K562 (cell line): Measurements from ENCODE around the gene SMARCD2. TPM values are rescaled to one million over a fixed set of nuclear protein-coding genes. Genes with fewer than 3 reads are reported as not detected.

Experiments
- ATAC-seq: fragments of 200-7000 bp; cut with Tn5 transposase; 3 replicates; pipeline ENCODE4 v1.9.1; 2020; ENCODE audit warnings: moderate library complexity
- BruUV-seq: library from RNA; stranded (reverse); fragments of 400-500 nt; replicated peaks from 2 replicates; lab custom pipeline; 2021; lab: Mats Ljungman, UMichigan
- CTCF ChIA-PET: fragments of 300-600 bp; formaldehyde crosslinking; extraction: SDS; loops from one replicate; lab custom pipeline; 2021; ENCODE audit warnings: low intra/inter-chr PET ratio; lab: Yijun Ruan, JAX
- POLR2A ChIA-PET: fragments of 300-600, 350-650 bp; sonication (Branson Sonifier 250); formaldehyde crosslinking; extraction: SDS; loops from one replicate; lab custom pipeline; 2021; ENCODE audit warnings: antibody characterized with exemption, inconsistent platforms; lab: Yijun Ruan, JAX
- DNase-seq, 4 experiments: peaks; one replicate each; pipeline versions ENCODE4 v3.0.0 to v3.0.0-alpha.2; 2011 to 2018; ENCODE audit warnings: low spot score in 3 of 4, mixed read lengths in 3 of 4; ENCODE audit errors: extremely low read depth in 1 of 4
- FAIRE-seq: peaks from 2 replicates; lab custom pipeline; 2011; peaks lifted over from hg19 to GRCh38; lab: Jason Lieb, UNC
- H2AFZ ChIP-seq: 2 replicates; pipeline ENCODE4 v1.6.0; 2011; ENCODE audit warnings: low read depth, low read length, control low read depth, inconsistent platforms
- H3K27ac ChIP-seq: fragments of 200-600 bp; 3 replicates; pipeline ENCODE4 v1.8.0; 2011; ENCODE audit warnings: low read depth, mild to moderate bottlenecking, control low read depth, inconsistent platforms, low read length, moderate library complexity, mixed read lengths; ENCODE audit errors: extremely low read depth
- H3K27me3 ChIP-seq, 2 experiments: fragments of 300-600 bp in 1 of 2; 2 replicates in 1 of 2; 3 replicates in 1 of 2; pipeline versions ENCODE4 v1.6.0 to v1.8.0; 2011; ENCODE audit warnings: inconsistent platforms in 2 of 2, low read length in 2 of 2, mild to moderate bottlenecking in 1 of 2, mixed read lengths in 1 of 2, moderate library complexity in 1 of 2; ENCODE audit not compliant: control insufficient read depth in 2 of 2, insufficient read depth in 2 of 2
- H3K36me3 ChIP-seq: fragments of 300-600 bp; 3 replicates; pipeline ENCODE4 v1.8.0; 2011; ENCODE audit warnings: mild to moderate bottlenecking, low read length, inconsistent platforms; ENCODE audit not compliant: control insufficient read depth, insufficient read depth
- H3K4me1 ChIP-seq, 2 experiments: fragments of 200-600 bp in 1 of 2; replicated peaks in 1 of 2; 2 replicates in 1 of 2; 3 replicates in 1 of 2; pipeline versions ENCODE4 v1.5.1 to v1.8.0; 2011; ENCODE audit warnings: inconsistent platforms in 2 of 2, low read length in 2 of 2, mild to moderate bottlenecking in 1 of 2, mixed read lengths in 1 of 2, moderate library complexity in 1 of 2; ENCODE audit not compliant: control insufficient read depth in 2 of 2, insufficient read depth in 2 of 2
- H3K4me2 ChIP-seq: 2 replicates; pipeline ENCODE4 v1.6.1; 2011; ENCODE audit warnings: low read length, control low read depth, inconsistent platforms, mixed read lengths; ENCODE audit not compliant: insufficient read depth
- H3K4me3 ChIP-seq: fragments of 200-600 bp; sonication (generic), shearing (Covaris generic); 2 replicates; pipeline ENCODE4 v1.5.1; 2016; ENCODE audit warnings: control low read depth, inconsistent platforms
- H3K79me2 ChIP-seq: fragments of 200-600 bp; 3 replicates; pipeline ENCODE4 v1.8.0; 2011; ENCODE audit warnings: low read length, inconsistent platforms; ENCODE audit not compliant: control insufficient read depth, insufficient read depth
- H3K9ac ChIP-seq, 2 experiments: 2 replicates each; pipeline versions ENCODE4 v1.6.0 to v1.6.1; 2011; ENCODE audit warnings: low read depth in 2 of 2, low read length in 2 of 2, control low read depth in 1 of 2, inconsistent platforms in 1 of 2, mild to moderate bottlenecking in 1 of 2, mixed read lengths in 1 of 2; ENCODE audit not compliant: insufficient read depth in 1 of 2
- H3K9me1 ChIP-seq: one replicate; pipeline ENCODE4 v1.6.0; 2011; ENCODE audit warnings: inconsistent platforms, mild to moderate bottlenecking, low read length, moderate library complexity; ENCODE audit not compliant: control insufficient read depth, insufficient read depth
- H3K9me3 ChIP-seq: replicated peaks from 2 replicates; pipeline ENCODE4 v1.5.1; 2011; ENCODE audit warnings: low read depth, low read length, inconsistent platforms; ENCODE audit not compliant: control insufficient read depth, insufficient read depth
- H4K20me1 ChIP-seq: replicated peaks from 2 replicates; pipeline ENCODE4 v1.6.1; 2011; ENCODE audit warnings: low read length, inconsistent platforms, mixed read lengths; ENCODE audit not compliant: control insufficient read depth, insufficient read depth
- ELF4 ChIP-seq: fragments of 450-650 bp; formaldehyde crosslinking; IDR thresholded peaks from 2 replicates; pipeline ENCODE4 v1.4.0; 2022; ENCODE audit warnings: missing genetic modification characterization
- HES1 ChIP-seq: fragments of 450-650 bp; IDR thresholded peaks from 2 replicates; pipeline ENCODE4 v1.6.1; 2016; ENCODE audit warnings: low read depth, mild to moderate bottlenecking, moderate library complexity
- KDM4B ChIP-seq, 2 experiments: fragments of 450-650 bp in 1 of 2; sonication (generic) in 1 of 2; IDR thresholded peaks; 2 replicates each; pipeline ENCODE4 v1.6.1; 2016 to 2017; ENCODE audit warnings: borderline replicate concordance in 2 of 2, antibody characterized with exemption in 1 of 2, low read depth in 1 of 2, mild to moderate bottlenecking in 1 of 2
- POLR2A ChIP-seq: fragments of 450-650 bp; conservative IDR thresholded peaks from 2 replicates; pipeline ENCODE4 v1.6.1; 2016
- POLR2G ChIP-seq: fragments of 200-400 bp; formaldehyde crosslinking; IDR thresholded peaks from 2 replicates; pipeline ENCODE4 v1.6.1; 2017; ENCODE audit warnings: low read depth, mild to moderate bottlenecking, antibody characterized with exemption, low read length, moderate library complexity
- RBFOX2 ChIP-seq: fragments of 200-400 bp; formaldehyde crosslinking; IDR thresholded peaks from 2 replicates; pipeline ENCODE4 v1.6.1; 2017; ENCODE audit warnings: low read depth, mild to moderate bottlenecking, low read length, moderate library complexity
- RNF2 ChIP-seq: sonication (generic); IDR thresholded peaks from 2 replicates; pipeline ENCODE4 v1.6.1; 2016
- SRSF9 ChIP-seq: fragments of 200-400 bp; formaldehyde crosslinking; IDR thresholded peaks from 2 replicates; pipeline ENCODE4 v1.6.1; 2017; ENCODE audit warnings: low read depth, low read length, borderline replicate concordance
- TAF1 ChIP-seq: IDR thresholded peaks from 2 replicates; pipeline ENCODE4 v1.6.1; 2011; ENCODE audit warnings: mild to moderate bottlenecking, low read length, moderate library complexity; ENCODE audit not compliant: insufficient read depth, control insufficient read depth, severe bottlenecking; ENCODE audit errors: extremely low read depth
- TBP ChIP-seq: optimal IDR thresholded peaks from 2 replicates; pipeline ENCODE3; 2011; ENCODE audit warnings: low read depth, low read length, improper control_type of control experiment
- ZNF212 ChIP-seq: fragments of 450-650 bp; formaldehyde crosslinking; IDR thresholded peaks from 2 replicates; pipeline ENCODE4 v1.4.0; 2020; ENCODE audit warnings: mild to moderate bottlenecking
- ZNF398 ChIP-seq: fragments of 250-450 bp; sonication (Bioruptor Pico); IDR thresholded peaks from 2 replicates; pipeline ENCODE4 v1.8.0; 2021; ENCODE audit warnings: moderate library complexity, mild to moderate bottlenecking, inconsistent platforms
- ZNF586 ChIP-seq: fragments of 450-650 bp; formaldehyde crosslinking; conservative IDR thresholded peaks from 2 replicates; pipeline ENCODE4 v1.4.0; 2020; ENCODE audit warnings: mild to moderate bottlenecking, moderate library complexity
- ZNF780A ChIP-seq: fragments of 250-450 bp; sonication (Bioruptor Pico); IDR thresholded peaks from 2 replicates; pipeline ENCODE4 v1.5.0; 2021; ENCODE audit warnings: mild to moderate bottlenecking
- WGBS: fragments of 100-300 bp; shearing (Covaris generic); methylation state at CpG from one replicate; pipeline ENCODE4 v1.1.6; 2016; ENCODE audit warnings: low coverage, mixed read lengths; ENCODE audit not compliant: insufficient coverage; ENCODE audit errors: missing lambda C conversion rate; 5-methylcytosine and 5-hydroxymethylcytosine counted together
- in situ Hi-C: fragments of 300-500 bp; cut with MboI; formaldehyde crosslinking; loops from 4 replicates; pipeline ENCODE4 v1.15.0; 2018; ENCODE audit warnings: inconsistent platforms, mixed read lengths
- intact Hi-C: fragments of 100-400 bp; cut with micrococcal nuclease; formaldehyde crosslinking; loops from 2 replicates; pipeline ENCODE4 v1.14.2; 2022
- polyA plus RNA-seq, 8 experiments: library from polyadenylated mRNA; depleted of rRNA in 4 of 8; stranded (reverse) in 5 of 8; unstranded in 3 of 8; fragments of >200 nt; fragmentation: Nextera tagmentation in 2 of 8; fragmentation: Illumina TruSeq in 1 of 8; extraction: Ambion mirVana in 2 of 8; extraction: Trizol in 1 of 8; gene quantifications; 2 replicates each; pipeline versions ENCODE4 v1.2.1 to v1.2.3, GENCODE V29; 2011 to 2014; ENCODE audit warnings: inconsistent platforms in 1 of 8, missing spikeins in 1 of 8
- total RNA-seq, 7 experiments: library from RNA; depleted of rRNA in 6 of 7; stranded (reverse); fragments of >200 nt in 6 of 7; fragmentation: Illumina TruSeq in 2 of 7; extraction: Trizol in 2 of 7; gene quantifications; 2 replicates each; pipeline versions ENCODE4 v1.2.1 to v1.2.3, GENCODE V29; 2011 to 2021; ENCODE audit warnings: low replicate concordance in 1 of 7
- TF ChIP-seq, protein P1 (sequence below): sonication (generic); formaldehyde crosslinking; IDR thresholded peaks from 2 replicates; pipeline ENCODE4 v1.8.1; 2023; ENCODE audit warnings: mild to moderate bottlenecking, missing genetic modification reagents

SMARCD2 gene
- total and polyA plus RNA-seq, 9 of the 15 experiments (the other 6 are each of a cell fraction or from before 2014, with no cell fraction given) = 1.7 to 114 (median 90.3) TPM

DNA sequence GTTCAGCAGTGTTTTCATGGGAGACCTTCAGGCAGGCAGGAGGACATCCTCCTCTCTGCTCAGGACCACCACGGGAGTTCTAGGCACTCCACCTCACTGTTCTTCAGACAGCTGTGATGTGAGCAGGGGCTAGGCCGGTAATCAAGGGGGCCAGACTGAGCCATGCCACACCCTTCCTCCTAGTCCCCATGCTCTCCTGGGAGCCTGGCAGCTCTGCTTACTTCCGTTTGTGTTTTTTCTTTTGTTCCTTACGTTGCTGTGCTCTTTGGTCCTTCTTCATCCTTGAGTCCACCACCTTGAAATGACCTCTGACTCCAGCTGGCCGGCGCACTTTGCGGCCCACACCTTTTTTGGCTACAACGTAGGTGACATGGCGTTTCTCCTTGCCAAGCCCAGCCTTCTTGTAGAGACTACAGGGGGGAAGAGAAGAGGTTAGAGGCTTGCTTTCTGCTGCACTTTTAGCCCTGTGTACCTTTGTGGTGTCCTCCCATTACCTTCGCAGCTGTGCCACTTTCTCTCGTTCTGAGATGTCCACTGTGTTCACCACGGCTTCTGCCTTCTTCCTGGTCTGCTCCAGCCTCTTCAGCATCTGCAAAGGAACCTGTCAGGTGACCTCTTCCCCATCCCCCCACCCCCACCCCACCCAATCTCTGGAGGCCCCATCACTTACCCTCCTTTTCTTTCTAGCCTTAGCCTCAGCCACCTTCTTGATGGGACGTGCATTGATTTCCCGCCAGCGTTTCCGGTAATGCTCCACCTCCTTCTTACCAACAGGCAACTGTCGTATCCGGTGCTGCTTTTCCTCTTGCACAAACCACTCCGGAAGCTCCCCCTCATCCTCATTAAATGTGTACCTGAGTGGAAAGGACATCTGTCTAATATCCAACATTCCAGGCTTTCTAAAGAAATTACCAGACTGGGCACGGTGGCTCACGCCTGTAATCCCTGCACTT lies 22.6 kb downstream of the SMARCD2 start:
- DNase-seq = peak in 2 of 4 experiments; percentile 37 to 39
- Histone ChIP-seq H3K79me2 (no peaks in the 10 kb centered on the region), H3K9me3 (no peaks in the 10 kb centered on the region), H3K9me1 (no peaks in the 10 kb centered on the region), H4K20me1 (peaks cover 6% of the 10 kb centered on the region; the same call in 1 of the 2 replicates), H3K36me3 (peaks cover 99% of the 10 kb centered on the region), H2AFZ (no peak overlapping the region), H3K27ac (no peak overlapping the region), H3K27me3 (no peaks in the 10 kb centered on the region), H3K4me3 (no peak overlapping the region), H3K9ac (peak overlapping the region in 1 of 2 experiments; percentile 13; a peak in 1 of 4 replicates), H3K4me1 (no peaks in the 10 kb centered on the region; a peak in 2 of 5 replicates), H3K4me2 (no peak overlapping the region)
- ChIA-PET CTCF (no interaction called here), POLR2A (interaction anchor here (0.6 to 3.9 kb wide), 6 partner anchors 7 to 49 kb away, joined by 3 to 15 read pairs (median 5); partner anchors contain the start of genes FTSJ3 and PSMC5)
- BruUV-seq = TSS peak; percentile 72
- intact Hi-C loops (no loop called here), in situ Hi-C loops (no loop called here)
- peak; percentile 18; the same call in 1 of the 3 replicates for ATAC-seq
- 82% methylated on average over 21 of the region's 21 CpGs for WGBS
- FAIRE-seq = no peak
- TF ChIP-seq ZNF398 (CRISPR knock-in tag) = no peak
- TF ChIP-seq TAF1 = no peak
- TF ChIP-seq ZNF780A (CRISPR knock-in tag) = no peak
- TF ChIP-seq POLR2A = peak; percentile 68
- TF ChIP-seq RBFOX2 = peak; percentile 26; the same call in 1 of the 2 replicates
- TF ChIP-seq ZNF212 (CRISPR knock-in tag) = no peak
- 0 out of 2 replicates have a peak, but pooled peaks have one; percentile 29 for TF ChIP-seq POLR2G
- TF ChIP-seq RNF2 = no peak
- no peak for TF ChIP-seq HES1
- no peak for TF ChIP-seq TBP
- TF ChIP-seq KDM4B (IDR thresholded peaks at IDR 0.05; ENCODE audit: borderline replicate concordance in 2 of 2, low read depth in 1 of 2) = no peak
- TF ChIP-seq, protein P1, sequence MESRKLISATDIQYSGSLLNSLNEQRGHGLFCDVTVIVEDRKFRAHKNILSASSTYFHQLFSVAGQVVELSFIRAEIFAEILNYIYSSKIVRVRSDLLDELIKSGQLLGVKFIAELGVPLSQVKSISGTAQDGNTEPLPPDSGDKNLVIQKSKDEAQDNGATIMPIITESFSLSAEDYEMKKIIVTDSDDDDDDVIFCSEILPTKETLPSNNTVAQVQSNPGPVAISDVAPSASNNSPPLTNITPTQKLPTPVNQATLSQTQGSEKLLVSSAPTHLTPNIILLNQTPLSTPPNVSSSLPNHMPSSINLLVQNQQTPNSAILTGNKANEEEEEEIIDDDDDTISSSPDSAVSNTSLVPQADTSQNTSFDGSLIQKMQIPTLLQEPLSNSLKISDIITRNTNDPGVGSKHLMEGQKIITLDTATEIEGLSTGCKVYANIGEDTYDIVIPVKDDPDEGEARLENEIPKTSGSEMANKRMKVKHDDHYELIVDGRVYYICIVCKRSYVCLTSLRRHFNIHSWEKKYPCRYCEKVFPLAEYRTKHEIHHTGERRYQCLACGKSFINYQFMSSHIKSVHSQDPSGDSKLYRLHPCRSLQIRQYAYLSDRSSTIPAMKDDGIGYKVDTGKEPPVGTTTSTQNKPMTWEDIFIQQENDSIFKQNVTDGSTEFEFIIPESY (CRISPR knock-in tag) = peak; percentile 57; the same call in 1 of the 2 replicates
- no peak for TF ChIP-seq SRSF9
- 0 out of 2 replicates have a peak, but pooled peaks have one; percentile 26 for TF ChIP-seq ELF4
- no peak for TF ChIP-seq ZNF586 (CRISPR knock-in tag)
